T47D (cell line): ENCODE measurements around the gene OSCP1.
A peak's percentile ranks its signal among the peaks of the same experiment; 100 is the strongest.

Experiments used
- DNase-seq, 2 experiments: peaks; one replicate each; pipeline versions ENCODE4 v3.0.0 to v3.0.0-alpha.2; 2011 to 2012; ENCODE audit warnings: low read depth in 1 of 2, low spot score in 1 of 2
- JUND ChIP-seq: IDR thresholded peaks from 2 replicates; pipeline ENCODE4 v1.6.1; 2012; ENCODE audit warnings: low read depth
- in situ Hi-C: cut with HindIII; loops from 2 replicates; pipeline ENCODE4 v1.10.0; 2016; ENCODE audit warnings: low sequenced_read_pairs, low pct_unique_long_range_greater_than_20kb

OSCP1 gene

DNA sequence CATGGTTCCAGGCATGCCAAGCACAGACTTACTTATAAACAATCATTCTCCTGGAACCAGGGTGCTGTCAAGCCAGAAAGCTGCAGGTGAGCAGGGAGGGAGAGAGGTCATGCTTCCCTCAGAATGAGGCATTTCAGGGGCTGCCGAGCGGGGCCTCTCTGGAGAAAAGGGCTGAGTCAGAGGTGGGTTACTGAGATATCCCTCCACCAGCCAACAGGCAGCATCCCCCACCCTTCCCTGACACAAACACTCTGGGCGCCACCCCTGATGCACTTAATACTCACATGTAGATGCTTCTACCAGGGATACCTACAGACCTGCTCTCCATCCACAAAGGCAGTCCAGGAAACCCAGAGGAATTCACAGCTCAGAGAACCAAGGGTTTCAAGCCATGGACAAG, 77.6 kb downstream of the OSCP1 start:
- DNase-seq = no peak
- in situ Hi-C loops = no loop called here
- TF ChIP-seq JUND = no peak

DNA sequence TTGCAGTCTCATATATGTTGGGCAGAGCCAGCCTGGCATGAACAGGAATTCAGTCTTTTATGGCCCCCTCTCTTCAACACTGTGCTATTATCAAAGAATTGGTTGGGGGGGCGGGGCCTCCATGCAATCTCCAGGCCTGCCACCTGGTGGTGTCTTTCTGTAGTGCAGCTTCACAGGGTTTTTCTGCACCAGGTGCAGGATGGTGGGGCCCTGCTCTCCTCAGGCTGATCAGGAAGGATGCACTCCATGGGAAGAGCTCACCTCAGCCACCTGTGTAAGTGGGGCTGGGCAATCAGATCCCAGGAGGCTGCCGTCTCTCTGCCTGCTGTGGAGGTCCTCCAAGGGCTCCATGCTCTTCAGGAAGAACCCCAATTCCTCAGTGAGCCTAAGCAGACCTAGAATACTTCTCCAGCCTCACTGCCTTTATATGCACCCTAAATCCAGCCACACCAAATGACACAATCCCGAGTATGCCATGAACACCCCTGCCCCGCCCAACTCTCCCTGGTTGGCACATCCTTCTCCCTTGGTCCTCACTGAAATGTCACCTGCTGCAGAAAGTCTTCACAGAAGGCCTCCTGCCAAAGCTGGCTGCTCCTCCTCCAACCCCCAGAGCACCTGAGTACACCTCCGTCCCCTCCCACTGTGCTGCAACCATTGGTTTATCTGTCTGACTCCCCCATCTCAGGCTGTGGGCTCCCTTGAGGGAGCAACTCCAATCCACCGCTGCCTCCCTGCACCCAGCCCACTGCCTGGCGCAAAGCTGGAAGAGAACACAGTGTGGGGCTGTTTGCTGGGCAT, 81.0 kb downstream of the OSCP1 start:
- in situ Hi-C loops = no loop called here
- DNase-seq = peak; percentile 62 to 69
- no peak for TF ChIP-seq JUND
